ENCODE results near the gene AKAP1.

DNA sequence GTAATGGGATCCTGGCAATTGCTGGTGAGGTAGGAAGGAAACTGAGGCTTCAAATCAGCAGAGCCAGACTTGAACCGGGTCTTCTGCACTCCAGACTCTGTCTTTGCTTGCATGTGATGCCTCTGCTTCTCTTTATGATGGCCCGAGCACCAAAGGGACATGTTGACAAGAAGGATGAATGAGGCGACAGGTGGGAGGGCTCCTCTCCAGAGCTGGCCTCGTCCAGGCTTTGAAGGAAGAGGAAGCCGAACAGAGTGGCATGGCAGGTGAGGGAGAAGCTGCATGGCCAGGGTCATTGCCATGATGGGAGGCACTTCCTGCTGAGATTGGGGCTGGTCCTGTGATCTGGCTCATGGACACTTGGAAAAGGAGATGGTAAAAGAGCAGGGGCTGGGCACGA lies 40.8 kb downstream of the AKAP1 start:
- TF ChIP-seq, protein P1, sequence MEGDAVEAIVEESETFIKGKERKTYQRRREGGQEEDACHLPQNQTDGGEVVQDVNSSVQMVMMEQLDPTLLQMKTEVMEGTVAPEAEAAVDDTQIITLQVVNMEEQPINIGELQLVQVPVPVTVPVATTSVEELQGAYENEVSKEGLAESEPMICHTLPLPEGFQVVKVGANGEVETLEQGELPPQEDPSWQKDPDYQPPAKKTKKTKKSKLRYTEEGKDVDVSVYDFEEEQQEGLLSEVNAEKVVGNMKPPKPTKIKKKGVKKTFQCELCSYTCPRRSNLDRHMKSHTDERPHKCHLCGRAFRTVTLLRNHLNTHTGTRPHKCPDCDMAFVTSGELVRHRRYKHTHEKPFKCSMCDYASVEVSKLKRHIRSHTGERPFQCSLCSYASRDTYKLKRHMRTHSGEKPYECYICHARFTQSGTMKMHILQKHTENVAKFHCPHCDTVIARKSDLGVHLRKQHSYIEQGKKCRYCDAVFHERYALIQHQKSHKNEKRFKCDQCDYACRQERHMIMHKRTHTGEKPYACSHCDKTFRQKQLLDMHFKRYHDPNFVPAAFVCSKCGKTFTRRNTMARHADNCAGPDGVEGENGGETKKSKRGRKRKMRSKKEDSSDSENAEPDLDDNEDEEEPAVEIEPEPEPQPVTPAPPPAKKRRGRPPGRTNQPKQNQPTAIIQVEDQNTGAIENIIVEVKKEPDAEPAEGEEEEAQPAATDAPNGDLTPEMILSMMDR (IDR thresholded peaks at IDR 0.05) = no peak
- TF ChIP-seq POLR2AphosphoS5 (IDR thresholded peaks at IDR 0.05) (no peak), POLR2A (IDR thresholded peaks at IDR 0.05) (no peak), EP300 (IDR thresholded peaks at IDR 0.05) (no peak)

Measured in gastroesophageal sphincter (tissue), 3 donors.